ENCODE measurements around the gene AGTR1. TPM values are rescaled to one million over a fixed set of nuclear protein-coding genes. Genes with fewer than 3 reads are reported as not detected.

AGTR1 gene
- total and polyA plus RNA-seq, 10 of the 15 experiments (the other 5 are each of a cell fraction or from before 2014, with no cell fraction given): not detected

- 28% methylated on average over 3 of the region's 3 CpGs for WGBS (ENCODE audit: insufficient coverage, insufficient replicate concordance, low lambda C conversion rate, missing lambda C conversion rate)
- Histone ChIP-seq H3K79me2 (ENCODE audit: control insufficient read depth, insufficient read depth, low read length) (no peaks in the 10 kb centered on the region), H3K9me3 (replicated peaks; ENCODE audit: control insufficient read depth, insufficient read depth, low read length) (no peaks in the 10 kb centered on the region), H3K9ac (ENCODE audit: control insufficient read depth, insufficient read depth, low read length) (no peak overlapping the region), H4K20me1 (ENCODE audit: control insufficient read depth, insufficient read depth) (no peaks in the 10 kb centered on the region), H3K4me3 (no peak overlapping the region), H3K36me3 (ENCODE audit: control insufficient read depth in 2 of 2, insufficient read depth in 2 of 2, low read length in 1 of 2) (no peaks in the 10 kb centered on the region), H2AFZ (ENCODE audit: control insufficient read depth, low read depth, low read length) (no peak overlapping the region), H3K4me2 (ENCODE audit: control insufficient read depth, insufficient read depth) (no peak overlapping the region), H3K27me3 (replicated peaks in 1 of 2; ENCODE audit: control insufficient read depth in 2 of 2, insufficient read depth in 2 of 2, low read length in 1 of 2) (no peaks in the 10 kb centered on the region), H3K27ac (ENCODE audit: control insufficient read depth, insufficient read depth) (no peak overlapping the region), H3K4me1 (ENCODE audit: control insufficient read depth, insufficient read depth, low read length) (no peaks in the 10 kb centered on the region)
- ATAC-seq (no peak), FAIRE-seq (no peak), DNase-seq (ENCODE audit: low read depth, low spot score) (no peak)
- CTCF ChIA-PET: no interaction called here
- TF ChIP-seq MTA2 (IDR thresholded peaks at IDR 0.05; ENCODE audit: low read depth) (no peak), POLR2AphosphoS2 (IDR thresholded peaks at IDR 0.05; ENCODE audit: low read depth, low read length) (no peak), LARP7 (IDR thresholded peaks at IDR 0.05) (no peak), SPI1 (IDR thresholded peaks at IDR 0.05; ENCODE audit: borderline replicate concordance, insufficient read depth, low read depth, low read length) (no peak), NR2C1 (IDR thresholded peaks at IDR 0.05) (no peak), SMC3 (IDR thresholded peaks at IDR 0.05; ENCODE audit: borderline replicate concordance, low read length) (no peak), MEF2A (IDR thresholded peaks at IDR 0.05; ENCODE audit: insufficient read depth, low read depth, low read length) (no peak), BACH1 (IDR thresholded peaks at IDR 0.05; ENCODE audit: borderline replicate concordance) (no peak), ZNF24 (IDR thresholded peaks at IDR 0.05) (no peak), SIX5 (IDR thresholded peaks at IDR 0.05; ENCODE audit: low read depth, low read length, severe bottlenecking) (no peak), ETV6 (conservative IDR thresholded peaks at IDR 0.05 in 1 of 2, IDR thresholded peaks at IDR 0.05 in 1 of 2; ENCODE audit: borderline replicate concordance in 1 of 2, low read depth in 1 of 2) (no peak), ZNF207 (IDR thresholded peaks at IDR 0.05; ENCODE audit: borderline replicate concordance) (no peak)
- intact Hi-C loops (cut with micrococcal nuclease; ENCODE audit: unreplicated experiment): no loop called here
- POLR2A ChIA-PET: no interaction called here
- RAD21 ChIA-PET (ENCODE audit: unreplicated experiment): no interaction called here
- SMC1A ChIA-PET (ENCODE audit: uncharacterized antibody, unreplicated experiment): interaction anchor here (1.4 kb wide), 1 partner anchor 10 kb away, joined by 3 read pairs; no protein-coding TSS in a partner anchor
- in situ Hi-C loops (cut with MboI): no loop called here
- BruUV-seq (replicated peaks): no TSS peak
Measured at GRCh38 chr3:148763156-148763680, 65.5 kb downstream of the AGTR1 start.
